Hematopoietic multipotent progenitor cell treated with erythropoietin and hydrocortisone succinate and interleukin-3 and kit ligand, for 6 days (in vitro differentiated cells): ENCODE data around the gene MPG.

Experiments used
- DNase-seq: peaks from one replicate; pipeline ENCODE4 v3.0.0-alpha.2; 2015

Gene MPG

GRCh38 chr16:85865-86264 is 7.8 kb downstream of the MPG start:
- DNase-seq: no peak

GRCh38 chr16:86483-86952 is 8.5 kb downstream of the MPG start:
- no peak for DNase-seq

GRCh38 chr16:88613-89012 is 10.6 kb downstream of the MPG start:
- no peak for DNase-seq

GRCh38 chr16:89391-90302 is 11.6 kb downstream of the MPG start:
- no peak for DNase-seq

- peak; percentile 93 for DNase-seq
These were observed 13.5 kb downstream of the MPG start for GRCh38 chr16:91484-91883.

- no peak for DNase-seq
These were observed 14.7 kb downstream of the MPG start for GRCh38 chr16:92431-93339.

- peak; percentile 55 for DNase-seq
These were observed 16.9 kb downstream of the MPG start for GRCh38 chr16:94918-95265.

- DNase-seq: peak; percentile 98
These were observed 18.9 kb downstream of the MPG start for GRCh38 chr16:96935-97381.

GRCh38 chr16:97822-98221 is 19.8 kb downstream of the MPG start:
- no peak for DNase-seq

GRCh38 chr16:100989-101388 is 23.0 kb downstream of the MPG start:
- DNase-seq: no peak

GRCh38 chr16:101586-101985 is 23.6 kb downstream of the MPG start:
- DNase-seq: no peak

GRCh38 chr16:102060-102855 is 24.2 kb downstream of the MPG start:
- DNase-seq: no peak

- DNase-seq: no peak
These were observed 26.3 kb downstream of the MPG start for GRCh38 chr16:104355-104754.

GRCh38 chr16:104928-105327 is 26.9 kb downstream of the MPG start:
- peak; percentile 95 for DNase-seq

GRCh38 chr16:105521-105920 is 27.5 kb downstream of the MPG start:
- no peak for DNase-seq

- DNase-seq: peak; percentile 96
These were observed 28.7 kb downstream of the MPG start for GRCh38 chr16:106623-107324.

- DNase-seq: no peak
These were observed 34.3 kb downstream of the MPG start for GRCh38 chr16:112153-112840.

- DNase-seq: no peak
These were observed 36.3 kb downstream of the MPG start for GRCh38 chr16:114327-114726.

- no peak for DNase-seq
These were observed 38.0 kb downstream of the MPG start for GRCh38 chr16:116015-116414.

- peak; percentile 95 for DNase-seq
These were observed 39.6 kb downstream of the MPG start for GRCh38 chr16:117379-118365.
